Measurements from ENCODE around the gene ST6GALNAC4.

Gene ST6GALNAC4

GRCh38 chr9:127949827-127950512 lies 33.1 kb upstream of the ST6GALNAC4 start:
- no peak for FAIRE-seq

GRCh38 chr9:127947841-127948710 lies 31.2 kb upstream of the ST6GALNAC4 start:
- DNase-seq (ENCODE audit: insufficient read length, low spot score), result no peak
- FAIRE-seq, result no peak
- TF ChIP-seq POLR2A (IDR thresholded peaks at IDR 0.05; ENCODE audit: low read depth, low read length) (no peak), POLR2AphosphoS5 (IDR thresholded peaks at IDR 0.05; ENCODE audit: low read depth, low read length) (no peak), SPI1 (IDR thresholded peaks at IDR 0.05; ENCODE audit: low read depth, low read length) (no peak), POU2F2 (IDR thresholded peaks at IDR 0.05; ENCODE audit: low read depth, low read length) (no peak), PAX5 (IDR thresholded peaks at IDR 0.05; ENCODE audit: insufficient read depth, low read length, severe bottlenecking) (no peak), TAF1 (IDR thresholded peaks at IDR 0.05; ENCODE audit: low read depth, low read length) (no peak)

More at GRCh38 chr9:127949827-127950512, 33.1 kb upstream of the ST6GALNAC4 start:
- DNase-seq (ENCODE audit: insufficient read length, low spot score), result no peak
- TF ChIP-seq POLR2A (IDR thresholded peaks at IDR 0.05; ENCODE audit: low read depth, low read length) (no peak), POLR2AphosphoS5 (IDR thresholded peaks at IDR 0.05; ENCODE audit: low read depth, low read length) (no peak), SPI1 (IDR thresholded peaks at IDR 0.05; ENCODE audit: low read depth, low read length) (no peak), POU2F2 (IDR thresholded peaks at IDR 0.05; ENCODE audit: low read depth, low read length) (no peak), PAX5 (IDR thresholded peaks at IDR 0.05; ENCODE audit: insufficient read depth, low read length, severe bottlenecking) (no peak), TAF1 (IDR thresholded peaks at IDR 0.05; ENCODE audit: low read depth, low read length) (no peak)

GRCh38 chr9:127946728-127947127 lies 29.9 kb upstream of the ST6GALNAC4 start:
- TF ChIP-seq SPI1 (IDR thresholded peaks at IDR 0.05; ENCODE audit: low read depth, low read length) (no peak), POLR2AphosphoS5 (IDR thresholded peaks at IDR 0.05; ENCODE audit: low read depth, low read length) (no peak), PAX5 (IDR thresholded peaks at IDR 0.05; ENCODE audit: insufficient read depth, low read length, severe bottlenecking) (no peak), TAF1 (IDR thresholded peaks at IDR 0.05; ENCODE audit: low read depth, low read length) (no peak), POU2F2 (IDR thresholded peaks at IDR 0.05; ENCODE audit: low read depth, low read length) (no peak), POLR2A (IDR thresholded peaks at IDR 0.05; ENCODE audit: low read depth, low read length) (no peak)
- DNase-seq (ENCODE audit: insufficient read length, low spot score), result no peak
- no peak for FAIRE-seq

GRCh38 chr9:127945942-127946341 lies 29.1 kb upstream of the ST6GALNAC4 start:
- FAIRE-seq, result no peak

GRCh38 chr9:127945338-127945737 lies 28.5 kb upstream of the ST6GALNAC4 start:
- DNase-seq (ENCODE audit: insufficient read length, low spot score) (no peak), FAIRE-seq (no peak)
- no peak for TF ChIP-seq POU2F2 (IDR thresholded peaks at IDR 0.05; ENCODE audit: low read depth, low read length)
- TF ChIP-seq PAX5 (IDR thresholded peaks at IDR 0.05; ENCODE audit: insufficient read depth, low read length, severe bottlenecking), result no peak
- TF ChIP-seq POLR2A (IDR thresholded peaks at IDR 0.05; ENCODE audit: low read depth, low read length), result no peak
- TF ChIP-seq POLR2AphosphoS5 (IDR thresholded peaks at IDR 0.05; ENCODE audit: low read depth, low read length), result no peak
- TF ChIP-seq SPI1 (IDR thresholded peaks at IDR 0.05; ENCODE audit: low read depth, low read length), result no peak
- no peak for TF ChIP-seq TAF1 (IDR thresholded peaks at IDR 0.05; ENCODE audit: low read depth, low read length)

More at GRCh38 chr9:127945942-127946341, 29.1 kb upstream of the ST6GALNAC4 start:
- no peak for DNase-seq (ENCODE audit: insufficient read length, low spot score)
- no peak for TF ChIP-seq POU2F2 (IDR thresholded peaks at IDR 0.05; ENCODE audit: low read depth, low read length)
- no peak for TF ChIP-seq TAF1 (IDR thresholded peaks at IDR 0.05; ENCODE audit: low read depth, low read length)
- TF ChIP-seq POLR2A (IDR thresholded peaks at IDR 0.05; ENCODE audit: low read depth, low read length), result no peak
- no peak for TF ChIP-seq POLR2AphosphoS5 (IDR thresholded peaks at IDR 0.05; ENCODE audit: low read depth, low read length)
- TF ChIP-seq PAX5 (IDR thresholded peaks at IDR 0.05; ENCODE audit: insufficient read depth, low read length, severe bottlenecking), result no peak
- TF ChIP-seq SPI1 (IDR thresholded peaks at IDR 0.05; ENCODE audit: low read depth, low read length), result no peak

GRCh38 chr9:127944586-127945218 lies 27.9 kb upstream of the ST6GALNAC4 start:
- TF ChIP-seq POLR2AphosphoS5 (IDR thresholded peaks at IDR 0.05; ENCODE audit: low read depth, low read length) (no peak), PAX5 (IDR thresholded peaks at IDR 0.05; ENCODE audit: insufficient read depth, low read length, severe bottlenecking) (no peak), POU2F2 (IDR thresholded peaks at IDR 0.05; ENCODE audit: low read depth, low read length) (no peak), POLR2A (IDR thresholded peaks at IDR 0.05; ENCODE audit: low read depth, low read length) (no peak), TAF1 (IDR thresholded peaks at IDR 0.05; ENCODE audit: low read depth, low read length) (no peak), SPI1 (IDR thresholded peaks at IDR 0.05; ENCODE audit: low read depth, low read length) (no peak)
- FAIRE-seq (no peak), DNase-seq (ENCODE audit: insufficient read length, low spot score) (no peak)

- TF ChIP-seq POLR2AphosphoS5 (IDR thresholded peaks at IDR 0.05; ENCODE audit: low read depth, low read length), result no peak
- no peak for TF ChIP-seq PAX5 (IDR thresholded peaks at IDR 0.05; ENCODE audit: insufficient read depth, low read length, severe bottlenecking)
- TF ChIP-seq SPI1 (IDR thresholded peaks at IDR 0.05; ENCODE audit: low read depth, low read length), result no peak
- DNase-seq (ENCODE audit: insufficient read length, low spot score) (peak; percentile 88), FAIRE-seq (peak; percentile 89)
Observed at GRCh38 chr9:127943731-127944144, 26.9 kb upstream of the ST6GALNAC4 start.

GRCh38 chr9:127943011-127943662 lies 26.3 kb upstream of the ST6GALNAC4 start:
- no peak for TF ChIP-seq SPI1 (IDR thresholded peaks at IDR 0.05; ENCODE audit: low read depth, low read length)
- no peak for TF ChIP-seq POLR2AphosphoS5 (IDR thresholded peaks at IDR 0.05; ENCODE audit: low read depth, low read length)
- TF ChIP-seq PAX5 (IDR thresholded peaks at IDR 0.05; ENCODE audit: insufficient read depth, low read length, severe bottlenecking), result no peak
- no peak for TF ChIP-seq POU2F2 (IDR thresholded peaks at IDR 0.05; ENCODE audit: low read depth, low read length)
- TF ChIP-seq TAF1 (IDR thresholded peaks at IDR 0.05; ENCODE audit: low read depth, low read length), result no peak
- DNase-seq (ENCODE audit: insufficient read length, low spot score), result no peak
- no peak for FAIRE-seq
